Esophagus squamous epithelium (tissue), 4 donors: ENCODE results near the gene PTK7.

Experiments
- POLR2A ChIP-seq, 4 donors: fragments of 450-650 bp; IDR thresholded peaks; one replicate each; pipeline ENCODE4 v1.6.1; 2017; ENCODE audit warnings: antibody characterized with exemption in 4 of 4, mild to moderate bottlenecking in 4 of 4, moderate library complexity in 3 of 4
- TF ChIP-seq, protein P1 (sequence below), 6 experiments: fragments of 450-650 bp in 4 of 6; fragments of 200-600 bp in 2 of 6; sonication (generic) in 2 of 6; IDR thresholded peaks; one replicate each; pipeline ENCODE4 v1.5.1; 2016 to 2019; ENCODE audit warnings: antibody characterized with exemption in 6 of 6, mild to moderate bottlenecking in 4 of 6, moderate library complexity in 4 of 6

DNA sequence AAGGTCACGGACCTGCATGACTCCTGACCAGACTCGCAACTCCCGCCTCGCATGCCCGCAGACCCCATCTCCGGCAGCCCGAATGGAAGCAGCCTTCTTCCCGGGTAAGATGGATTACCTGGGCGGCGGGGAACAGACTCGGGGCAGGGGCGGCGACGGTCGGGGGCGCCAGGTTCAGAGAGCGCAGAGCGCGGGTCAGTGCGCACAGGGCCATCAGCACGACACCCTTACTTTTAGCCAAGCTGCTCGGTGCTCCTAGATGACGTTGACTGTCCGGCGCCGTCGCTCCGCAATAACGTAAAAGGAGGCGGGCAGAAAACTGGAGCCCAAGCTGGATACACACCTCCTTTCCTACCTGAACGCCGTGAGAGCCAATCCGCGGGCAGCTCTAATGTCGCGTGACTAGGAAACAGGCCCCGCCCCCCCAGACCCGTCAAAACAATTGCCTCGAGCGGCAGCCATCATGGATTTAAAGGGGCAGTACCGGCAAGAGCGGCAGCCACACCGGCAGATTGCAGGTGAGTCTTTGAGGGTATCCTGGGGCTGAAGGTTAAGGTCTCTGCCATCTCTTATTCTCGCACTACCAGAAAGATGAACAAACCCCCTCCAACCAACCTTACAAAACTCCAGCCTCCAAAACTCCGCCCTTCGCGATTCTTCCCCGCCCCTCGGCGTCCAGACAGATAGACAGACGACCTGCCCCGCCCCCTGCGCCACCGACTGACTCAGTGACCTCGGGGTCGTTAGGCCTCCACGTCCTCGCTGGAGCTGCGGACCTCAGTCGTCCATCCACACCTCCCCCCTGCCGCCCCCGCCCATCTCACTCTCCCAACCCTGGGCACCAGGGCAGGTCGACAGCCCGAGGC, 16.7 kb upstream of the PTK7 start, which contains the start of the genes KLC4 and MRPL2:
- TF ChIP-seq POLR2A (IDR thresholded peaks at IDR 0.05), result peak in 3 of 4 donors; percentile 62 to 84 (median 77)
- TF ChIP-seq, protein P1, sequence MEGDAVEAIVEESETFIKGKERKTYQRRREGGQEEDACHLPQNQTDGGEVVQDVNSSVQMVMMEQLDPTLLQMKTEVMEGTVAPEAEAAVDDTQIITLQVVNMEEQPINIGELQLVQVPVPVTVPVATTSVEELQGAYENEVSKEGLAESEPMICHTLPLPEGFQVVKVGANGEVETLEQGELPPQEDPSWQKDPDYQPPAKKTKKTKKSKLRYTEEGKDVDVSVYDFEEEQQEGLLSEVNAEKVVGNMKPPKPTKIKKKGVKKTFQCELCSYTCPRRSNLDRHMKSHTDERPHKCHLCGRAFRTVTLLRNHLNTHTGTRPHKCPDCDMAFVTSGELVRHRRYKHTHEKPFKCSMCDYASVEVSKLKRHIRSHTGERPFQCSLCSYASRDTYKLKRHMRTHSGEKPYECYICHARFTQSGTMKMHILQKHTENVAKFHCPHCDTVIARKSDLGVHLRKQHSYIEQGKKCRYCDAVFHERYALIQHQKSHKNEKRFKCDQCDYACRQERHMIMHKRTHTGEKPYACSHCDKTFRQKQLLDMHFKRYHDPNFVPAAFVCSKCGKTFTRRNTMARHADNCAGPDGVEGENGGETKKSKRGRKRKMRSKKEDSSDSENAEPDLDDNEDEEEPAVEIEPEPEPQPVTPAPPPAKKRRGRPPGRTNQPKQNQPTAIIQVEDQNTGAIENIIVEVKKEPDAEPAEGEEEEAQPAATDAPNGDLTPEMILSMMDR (IDR thresholded peaks at IDR 0.05), result peak in 1 of 6 experiments; percentile 4
